Sigmoid colon (tissue), 7 donors: ENCODE measurements around the gene KIF26B. TPM values are rescaled to one million over a fixed set of nuclear protein-coding genes. Genes with fewer than 3 reads are reported as not detected.

ENCODE experiments used
- DNase-seq: peaks from one replicate; pipeline ENCODE4 v3.0.0-alpha.2; 2019
- H3K27ac ChIP-seq, 4 donors: fragments of 200-600 bp; sonication (generic); one replicate each; pipeline ENCODE4 v1.5.1; 2016 to 2019; ENCODE audit warnings: mild to moderate bottlenecking in 1 of 4
- H3K27me3 ChIP-seq, 3 donors: fragments of 200-600 bp; sonication (generic); one replicate each; pipeline ENCODE4 v1.5.1; 2019; ENCODE audit warnings: mild to moderate bottlenecking in 1 of 3
- H3K36me3 ChIP-seq, 4 donors: fragments of 200-600 bp; sonication (generic); one replicate each; pipeline ENCODE4 v1.5.1; 2016 to 2019
- H3K4me1 ChIP-seq, 4 donors: fragments of 200-600 bp; sonication (generic); one replicate each; pipeline ENCODE4 v1.5.1; 2017 to 2019
- H3K4me3 ChIP-seq, 4 donors: fragments of 200-600 bp; sonication (generic); one replicate each; pipeline ENCODE4 v1.5.1; 2017 to 2019; ENCODE audit warnings: mild to moderate bottlenecking in 2 of 4, moderate library complexity in 1 of 4
- H3K9me3 ChIP-seq, 4 donors: fragments of 200-600 bp in 3 of 4; sonication (generic) in 3 of 4; one replicate each; pipeline versions ENCODE4 v1.5.1 to v1.6.1; 2013 to 2019
- CTCF ChIP-seq, 4 experiments: fragments of 450-650 bp in 3 of 4; fragments of 200-600 bp in 1 of 4; IDR thresholded peaks; one replicate each; pipeline ENCODE4 v1.5.1; 2016 to 2019; ENCODE audit warnings: antibody characterized with exemption in 4 of 4, mild to moderate bottlenecking in 3 of 4, moderate library complexity in 2 of 4
- EP300 ChIP-seq, 4 donors: sonication (generic); formaldehyde crosslinking; IDR thresholded peaks; one replicate each; pipeline ENCODE4 v1.6.1; 2017; ENCODE audit warnings: antibody characterized with exemption in 4 of 4
- POLR2A ChIP-seq, 2 donors: fragments of 450-650 bp; IDR thresholded peaks; one replicate each; pipeline ENCODE4 v1.6.1; 2016; ENCODE audit warnings: antibody characterized with exemption in 2 of 2, mild to moderate bottlenecking in 2 of 2, moderate library complexity in 2 of 2
- POLR2AphosphoS5 ChIP-seq, 4 donors: sonication (generic); formaldehyde crosslinking; IDR thresholded peaks; one replicate each; pipeline ENCODE4 v1.6.1; 2017; ENCODE audit warnings: antibody characterized with exemption in 4 of 4
- WGBS, 2 donors: extraction: QIAGEN DNeasy Blood & Tissue Kit; methylation state at CpG; one replicate each; pipeline ENCODE4 v1.1.7; 2013; 5-methylcytosine and 5-hydroxymethylcytosine counted together
- intact Hi-C: fragments of 100-400 bp; cut with DNase I; formaldehyde crosslinking; loops from one replicate; pipeline ENCODE4 v1.15.1; 2023
- polyA plus RNA-seq, 3 donors: library from polyadenylated mRNA; stranded (reverse); fragments of 200-250 nt; gene quantifications; one replicate each; pipeline ENCODE4 v1.2.3, GENCODE V29; 2013
- total RNA-seq, 4 donors: library from RNA; depleted of rRNA; stranded (reverse); fragments of >200 nt; gene quantifications; one replicate each; pipeline ENCODE4 v1.1.0, GENCODE V29; 2016
- donor health status: healthy with polysubstance abuse.
- donor health status: Bipolar disorder and iron deficiency.
- donor health status: healthy.

The KIF26B gene
- total and polyA plus RNA-seq, 7 donors = under 0.01 to 5.5 (median 1.4) TPM; not detected in 1

DNA sequence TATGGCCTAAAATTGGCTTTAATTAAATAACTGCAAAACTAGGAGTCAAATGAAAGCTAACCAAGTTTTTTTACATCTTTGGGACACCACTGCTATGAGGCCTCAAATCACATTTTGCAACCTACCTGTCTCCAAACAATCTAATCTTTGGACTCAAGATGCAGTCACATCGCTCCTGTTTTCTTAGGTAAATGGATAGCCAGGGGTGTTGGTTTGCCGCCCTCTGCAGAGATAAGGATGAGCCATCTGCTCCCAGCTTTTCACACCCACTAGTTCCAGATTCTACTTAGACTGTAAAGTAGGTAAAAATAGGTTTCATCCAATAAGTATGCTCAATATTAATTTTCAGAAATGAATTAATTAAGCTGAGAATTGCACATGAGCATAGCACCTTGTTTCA, 456.5 kb downstream of the KIF26B start:
- Histone ChIP-seq H3K4me3 (no peak overlapping the region), H3K9me3 (no peaks in the 10 kb centered on the region), H3K4me1 (peaks cover 0 to 32% (median 16%) of the 10 kb centered on the region in 4 donors), H3K27me3 (peaks cover 0 to 5% (median 0%) of the 10 kb centered on the region in 3 donors), H3K27ac (no peak overlapping the region), H3K36me3 (no peaks in the 10 kb centered on the region)
- DNase-seq = no peak
- intact Hi-C loops = no loop called here
- no peak for TF ChIP-seq POLR2A (IDR thresholded peaks at IDR 0.05)
- TF ChIP-seq EP300 (IDR thresholded peaks at IDR 0.05) = no peak
- TF ChIP-seq POLR2AphosphoS5 (IDR thresholded peaks at IDR 0.05) = no peak
- TF ChIP-seq CTCF (IDR thresholded peaks at IDR 0.05) = no peak
- 31 to 81% methylated on average over 2 of the region's 2 CpGs for WGBS, 2 donors

GRCh38 chr1:245614476-245614875, 459.7 kb downstream of the KIF26B start:
- Histone ChIP-seq H3K36me3 (no peaks in the 10 kb centered on the region), H3K4me3 (no peak overlapping the region), H3K27me3 (peaks cover 0 to 10% (median 0%) of the 10 kb centered on the region in 3 donors), H3K27ac (peak overlapping the region in 1 of 4 donors; percentile 35), H3K4me1 (peaks cover 0 to 10% (median under 1%) of the 10 kb centered on the region in 4 donors), H3K9me3 (no peaks in the 10 kb centered on the region)
- TF ChIP-seq CTCF (IDR thresholded peaks at IDR 0.05) (no peak), POLR2A (IDR thresholded peaks at IDR 0.05) (no peak), POLR2AphosphoS5 (IDR thresholded peaks at IDR 0.05) (no peak), EP300 (IDR thresholded peaks at IDR 0.05) (no peak)
- WGBS, 2 donors = 88 to 90% methylated on average over 13 of the region's 13 CpGs
- intact Hi-C loops = no loop called here
- no peak for DNase-seq

GRCh38 chr1:245615001-245615400, 460.2 kb downstream of the KIF26B start:
- intact Hi-C loops = no loop called here

DNA sequence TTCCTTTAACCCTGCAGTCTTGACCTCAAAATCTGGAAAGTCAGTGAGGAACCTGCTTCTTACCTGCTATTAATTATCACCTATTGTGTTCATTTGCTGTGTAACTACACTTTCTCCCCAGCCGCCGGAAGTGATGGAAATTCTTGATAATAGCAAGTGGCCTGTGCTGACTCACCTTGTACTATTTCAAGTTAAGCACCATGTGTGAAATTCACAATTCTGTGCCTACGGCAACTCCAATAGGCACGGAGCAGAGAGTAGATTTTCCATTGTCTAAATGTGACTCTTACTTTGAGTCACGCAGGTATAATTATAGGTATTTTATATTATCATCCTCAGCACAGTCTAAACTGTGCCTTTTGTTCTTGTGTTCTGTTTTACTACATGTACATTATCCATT, 466.8 kb downstream of the KIF26B start:
- Histone ChIP-seq H3K4me3 (no peak overlapping the region), H3K36me3 (no peaks in the 10 kb centered on the region), H3K27me3 (peaks cover 0 to 6% (median 0%) of the 10 kb centered on the region in 3 donors), H3K27ac (no peak overlapping the region), H3K9me3 (no peaks in the 10 kb centered on the region), H3K4me1 (no peaks in the 10 kb centered on the region)
- DNase-seq = no peak
- 67 to 77% methylated on average over 5 of the region's 5 CpGs for WGBS, 2 donors
- intact Hi-C loops = loop anchor here (10.0 kb wide), 1 partner anchor 927 kb away; no protein-coding TSS in a partner anchor
- no peak for TF ChIP-seq POLR2AphosphoS5 (IDR thresholded peaks at IDR 0.05)
- no peak for TF ChIP-seq CTCF (IDR thresholded peaks at IDR 0.05)
- TF ChIP-seq POLR2A (IDR thresholded peaks at IDR 0.05) = no peak
- TF ChIP-seq EP300 (IDR thresholded peaks at IDR 0.05) = no peak

More at GRCh38 chr1:245615001-245615400, 460.2 kb downstream of the KIF26B start:
- peaks cover 0 to 5% (median 0%) of the 10 kb centered on the region in 4 donors for H3K4me1 ChIP-seq
- TF ChIP-seq EP300 (IDR thresholded peaks at IDR 0.05) (no peak), POLR2A (IDR thresholded peaks at IDR 0.05) (no peak), CTCF (IDR thresholded peaks at IDR 0.05) (no peak), POLR2AphosphoS5 (IDR thresholded peaks at IDR 0.05) (no peak)
- H3K9me3 ChIP-seq = no peaks in the 10 kb centered on the region
- no peak overlapping the region for H3K4me3 ChIP-seq
- H3K27ac ChIP-seq = peak overlapping the region in 2 of 4 donors; percentile 31 to 35
- DNase-seq = no peak
- H3K27me3 ChIP-seq = peaks cover 0 to 10% (median 0%) of the 10 kb centered on the region in 3 donors
- H3K36me3 ChIP-seq = no peaks in the 10 kb centered on the region
- 59 to 70% methylated on average over 4 of the region's 4 CpGs for WGBS, 2 donors
